Testis (tissue), 5 donors: Measurements from ENCODE around the gene FBXW10B. TPM values are rescaled to one million over a fixed set of nuclear protein-coding genes. Genes with fewer than 3 reads are reported as not detected.
"Not testable (repeated sequence)": the region's sequence is repeated elsewhere in the genome, so short reads cannot be mapped to it uniquely, and the experiment has no call there.

Source experiments
- DNase-seq: peaks from one replicate; pipeline ENCODE4 v3.0.0-alpha.2; 2019
- H3K27ac ChIP-seq, 2 donors: fragments of 200-600 bp; sonication (generic); one replicate each; pipeline ENCODE4 v1.5.1; 2019
- H3K27me3 ChIP-seq: fragments of 200-600 bp; sonication (generic); one replicate; pipeline ENCODE4 v1.5.1; 2019
- H3K36me3 ChIP-seq: fragments of 200-600 bp; sonication (generic); one replicate; pipeline ENCODE4 v1.5.1; 2017; ENCODE audit warnings: low read depth; ENCODE audit errors: missing control alignments
- H3K4me1 ChIP-seq: fragments of 200-600 bp; sonication (generic); one replicate; pipeline ENCODE4 v1.5.1; 2019
- H3K4me3 ChIP-seq, 2 donors: fragments of 200-600 bp; sonication (generic); one replicate each; pipeline ENCODE4 v1.5.1; 2017 to 2019
- H3K9me3 ChIP-seq: fragments of 200-600 bp; sonication (generic); one replicate; pipeline ENCODE4 v1.5.1; 2017
- POLR2A ChIP-seq: fragments of 450-650 bp; IDR thresholded peaks from one replicate; pipeline ENCODE4 v1.6.1; 2017; ENCODE audit warnings: antibody characterized with exemption, mild to moderate bottlenecking, moderate library complexity
- WGBS, 2 donors: methylation state at CpG; one replicate each; pipeline ENCODE4 v1.1.5; 2018; 5-methylcytosine and 5-hydroxymethylcytosine counted together
- intact Hi-C: fragments of 100-400 bp; cut with DNase I; formaldehyde crosslinking; loops from one replicate; pipeline ENCODE4 v1.15.1; 2023; ENCODE audit warnings: low total_unique reads
- long read RNA-seq, 2 donors: transcript quantifications; one replicate each; lab custom pipeline, GENCODE V29; 2026
- polyA plus RNA-seq: library from polyadenylated mRNA; stranded (reverse); fragments of 350-450 nt; fragmentation: Illumina TruSeq; extraction: RNeasy Lipid Tissue Mini Kit (QIAGEN cat#74804); gene quantifications from one replicate; pipeline ENCODE4 v1.2.3, GENCODE V29; 2014; ENCODE audit warnings: low read depth, low replicate concordance; ENCODE audit not compliant: insufficient read depth
- total RNA-seq, 2 donors: library from RNA; depleted of rRNA; stranded (reverse); fragments of >200 nt; gene quantifications; one replicate each; pipeline ENCODE4 v1.2.3, GENCODE V29; 2016
- TF ChIP-seq, protein P1 (sequence below), 3 experiments: fragments of 450-650 bp in 2 of 3; fragments of 200-600 bp in 1 of 3; sonication (generic) in 1 of 3; IDR thresholded peaks; one replicate each; pipeline ENCODE4 v1.5.1; 2016 to 2019; ENCODE audit warnings: antibody characterized with exemption in 3 of 3, mild to moderate bottlenecking in 2 of 3, moderate library complexity in 1 of 3

The FBXW10B gene, protein sequence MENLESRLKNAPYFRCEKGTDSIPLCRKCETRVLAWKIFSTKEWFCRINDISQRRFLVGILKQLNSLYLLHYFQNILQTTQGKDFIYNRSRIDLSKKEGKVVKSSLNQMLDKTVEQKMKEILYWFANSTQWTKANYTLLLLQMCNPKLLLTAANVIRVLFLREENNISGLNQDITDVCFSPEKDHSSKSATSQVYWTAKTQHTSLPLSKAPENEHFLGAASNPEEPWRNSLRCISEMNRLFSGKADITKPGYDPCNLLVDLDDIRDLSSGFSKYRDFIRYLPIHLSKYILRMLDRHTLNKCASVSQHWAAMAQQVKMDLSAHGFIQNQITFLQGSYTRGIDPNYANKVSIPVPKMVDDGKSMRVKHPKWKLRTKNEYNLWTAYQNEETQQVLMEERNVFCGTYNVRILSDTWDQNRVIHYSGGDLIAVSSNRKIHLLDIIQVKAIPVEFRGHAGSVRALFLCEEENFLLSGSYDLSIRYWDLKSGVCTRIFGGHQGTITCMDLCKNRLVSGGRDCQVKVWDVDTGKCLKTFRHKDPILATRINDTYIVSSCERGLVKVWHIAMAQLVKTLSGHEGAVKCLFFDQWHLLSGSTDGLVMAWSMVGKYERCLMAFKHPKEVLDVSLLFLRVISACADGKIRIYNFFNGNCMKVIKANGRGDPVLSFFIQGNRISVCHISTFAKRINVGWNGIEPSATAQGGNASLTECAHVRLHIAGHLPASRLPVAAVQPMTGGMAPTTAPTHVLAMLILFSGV
- total RNA-seq (10 to 100 TPM; 15.9 to 20.5 TPM), polyA plus RNA-seq (6.8 TPM)
- long read RNA-seq, donor 1: 0 reads
- long read RNA-seq, donor 2: 0 reads

DNA sequence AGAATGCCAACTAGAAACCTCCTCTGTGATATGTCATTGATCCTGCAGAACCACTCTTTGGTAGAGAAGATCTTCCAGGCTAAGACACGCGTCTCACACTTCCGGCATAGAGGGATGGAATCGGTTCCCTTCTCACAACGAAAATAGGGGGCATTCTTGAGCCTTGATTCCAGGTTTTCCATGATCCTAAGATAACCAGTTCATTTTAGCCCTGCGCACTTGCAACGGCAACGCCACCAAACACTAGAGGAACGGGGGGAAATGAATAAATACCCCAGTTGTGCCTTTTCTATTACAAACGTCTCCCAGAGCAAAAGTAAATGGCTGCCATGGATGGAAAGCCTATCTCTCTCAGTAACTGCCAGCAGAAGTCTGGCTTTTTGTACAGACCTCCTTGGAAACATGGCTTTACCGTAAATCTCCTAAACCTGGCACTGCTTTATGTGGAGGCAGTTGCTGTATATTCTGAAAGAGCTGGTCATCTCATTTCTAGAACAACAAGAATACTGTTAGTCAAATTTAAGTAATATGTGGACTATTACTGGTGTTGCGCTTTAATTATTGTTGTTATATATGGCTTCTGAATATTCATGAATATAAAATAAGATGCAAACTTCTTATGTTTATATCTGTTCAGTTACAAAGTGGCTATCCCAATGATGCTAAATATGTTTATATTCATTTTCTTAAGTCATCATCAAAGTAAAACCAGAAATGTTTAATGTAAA is at the start of gene FBXW10B:
FBXW10B (minus strand) TSS at position 374 of the 728 bp plus-strand sequence; CDS start at position 182, 192 bp downstream.
- H3K4me3 ChIP-seq, H3K4me1 ChIP-seq, H3K36me3 ChIP-seq, H3K9me3 ChIP-seq, intact Hi-C loops, H3K27ac ChIP-seq, H3K27me3 ChIP-seq, DNase-seq: not testable (repeated sequence)
- WGBS, 2 donors: 49 to 55% methylated on average over 11 of the region's 12 CpGs

DNA sequence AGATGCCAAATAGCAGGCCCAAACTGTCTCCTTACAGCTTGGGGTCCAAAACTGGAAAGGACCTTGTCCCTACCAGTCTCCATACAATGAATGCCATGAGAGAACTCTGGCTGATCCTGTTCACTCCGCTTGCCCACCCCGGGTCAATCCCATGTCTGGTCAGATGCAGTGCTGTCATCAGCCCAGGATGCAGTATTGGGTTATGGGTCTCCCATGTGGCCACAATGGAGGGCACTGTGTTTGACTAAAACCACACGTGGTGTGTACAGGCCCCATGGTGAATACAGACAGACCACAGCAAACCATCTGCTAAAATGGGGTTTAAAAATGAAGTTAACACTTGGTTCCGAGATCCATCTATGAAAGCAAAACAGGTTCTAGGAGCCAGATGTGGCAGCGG is 44.2 kb upstream of the FBXW10B start:
- no peaks in the 10 kb centered on the region for H3K36me3 ChIP-seq

DNA sequence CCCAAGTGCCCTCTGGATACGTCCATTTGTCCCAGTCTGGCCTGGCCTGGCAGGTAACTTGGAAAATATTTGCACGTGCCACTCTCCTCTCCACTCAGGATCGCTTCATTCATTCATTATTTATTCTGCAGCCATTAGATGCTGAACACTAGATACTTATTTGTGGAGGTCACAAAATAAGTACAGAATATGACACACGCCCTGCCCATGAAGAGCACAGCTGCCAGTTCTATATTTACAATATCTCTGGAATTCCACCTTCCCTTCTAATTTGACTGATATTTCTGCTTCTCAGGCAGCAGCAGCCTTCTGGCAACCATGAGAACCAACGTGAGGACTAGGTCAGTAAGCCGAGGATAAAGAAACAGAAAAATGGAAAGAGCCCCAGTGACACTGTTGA is 43.7 kb upstream of the FBXW10B start:
- Histone ChIP-seq H3K27ac (no peak overlapping the region), H3K4me3 (no peak overlapping the region), H3K36me3 (no peaks in the 10 kb centered on the region), H3K27me3 (no peaks in the 10 kb centered on the region), H3K4me1 (peaks cover 2% of the 10 kb centered on the region), H3K9me3 (no peaks in the 10 kb centered on the region)
- DNase-seq: no peak
- 86 to 89% methylated on average over 6 of the region's 6 CpGs for WGBS, 2 donors
- intact Hi-C loops: no loop called here
- TF ChIP-seq POLR2A: no peak
- TF ChIP-seq, protein P1, sequence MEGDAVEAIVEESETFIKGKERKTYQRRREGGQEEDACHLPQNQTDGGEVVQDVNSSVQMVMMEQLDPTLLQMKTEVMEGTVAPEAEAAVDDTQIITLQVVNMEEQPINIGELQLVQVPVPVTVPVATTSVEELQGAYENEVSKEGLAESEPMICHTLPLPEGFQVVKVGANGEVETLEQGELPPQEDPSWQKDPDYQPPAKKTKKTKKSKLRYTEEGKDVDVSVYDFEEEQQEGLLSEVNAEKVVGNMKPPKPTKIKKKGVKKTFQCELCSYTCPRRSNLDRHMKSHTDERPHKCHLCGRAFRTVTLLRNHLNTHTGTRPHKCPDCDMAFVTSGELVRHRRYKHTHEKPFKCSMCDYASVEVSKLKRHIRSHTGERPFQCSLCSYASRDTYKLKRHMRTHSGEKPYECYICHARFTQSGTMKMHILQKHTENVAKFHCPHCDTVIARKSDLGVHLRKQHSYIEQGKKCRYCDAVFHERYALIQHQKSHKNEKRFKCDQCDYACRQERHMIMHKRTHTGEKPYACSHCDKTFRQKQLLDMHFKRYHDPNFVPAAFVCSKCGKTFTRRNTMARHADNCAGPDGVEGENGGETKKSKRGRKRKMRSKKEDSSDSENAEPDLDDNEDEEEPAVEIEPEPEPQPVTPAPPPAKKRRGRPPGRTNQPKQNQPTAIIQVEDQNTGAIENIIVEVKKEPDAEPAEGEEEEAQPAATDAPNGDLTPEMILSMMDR (IDR thresholded peaks at IDR 0.05): no peak

More for the DNA sequence above, 44.2 kb upstream of the FBXW10B start:
- H3K4me1 ChIP-seq: peaks cover 2% of the 10 kb centered on the region
- H3K27me3 ChIP-seq: no peaks in the 10 kb centered on the region
- TF ChIP-seq, protein P1 (IDR thresholded peaks at IDR 0.05): no peak
- no peak for TF ChIP-seq POLR2A
- 96 to 98% methylated on average over 5 of the region's 5 CpGs for WGBS, 2 donors
- H3K27ac ChIP-seq: no peak overlapping the region
- no peak for DNase-seq
- H3K9me3 ChIP-seq: no peaks in the 10 kb centered on the region
- no peak overlapping the region for H3K4me3 ChIP-seq
- intact Hi-C loops: no loop called here

DNA sequence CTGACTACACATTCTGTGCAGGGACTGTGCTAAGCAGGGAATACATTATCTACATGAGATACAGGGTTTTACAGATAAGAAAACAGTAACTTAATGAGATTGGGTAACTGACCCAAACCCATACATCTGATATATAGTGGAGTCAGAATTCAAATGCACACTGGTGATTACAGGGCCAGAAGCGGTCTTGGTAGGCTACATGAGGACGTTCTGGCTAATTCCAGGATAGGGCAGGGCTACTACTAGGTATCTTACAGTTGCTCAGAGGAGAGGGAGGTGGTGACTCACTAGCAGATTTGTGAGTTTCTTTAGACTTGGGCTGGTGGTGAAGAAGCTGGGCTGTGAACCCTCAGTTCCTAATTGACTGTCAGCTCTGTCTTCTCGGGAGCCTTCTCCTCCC is 43.2 kb upstream of the FBXW10B start:
- intact Hi-C loops: no loop called here

More for the DNA sequence above, 43.2 kb upstream of the FBXW10B start:
- Histone ChIP-seq H3K9me3 (no peaks in the 10 kb centered on the region), H3K27me3 (no peaks in the 10 kb centered on the region), H3K4me3 (no peak overlapping the region), H3K4me1 (peaks cover 2% of the 10 kb centered on the region), H3K36me3 (no peaks in the 10 kb centered on the region), H3K27ac (no peak overlapping the region)
- DNase-seq: no peak
- WGBS, 2 donors: 85 to 92% methylated on average over 3 of the region's 3 CpGs
- TF ChIP-seq, protein P1 (IDR thresholded peaks at IDR 0.05): no peak
- no peak for TF ChIP-seq POLR2A
